ENCODE results near the gene EVI5.
"Not testable (repeated sequence)": the region's sequence is repeated elsewhere in the genome, so short reads cannot be mapped to it uniquely, and the experiment has no call there.

Gene EVI5

GRCh38 chr1:92619466-92620189 lies 165.3 kb downstream of the EVI5 start:
- no peak for TF ChIP-seq CTCF (IDR thresholded peaks at IDR 0.05; ENCODE audit: low read length, missing control alignments)
- no peak overlapping the region for H3K4me3 ChIP-seq (replicated peaks; ENCODE audit: low read depth, low read length)
- DNase-seq (ENCODE audit: low read depth), result no peak

GRCh38 chr1:92601044-92601443 lies 183.9 kb downstream of the EVI5 start:
- TF ChIP-seq CTCF (IDR thresholded peaks at IDR 0.05; ENCODE audit: low read length, missing control alignments), result no peak
- H3K4me3 ChIP-seq (replicated peaks; ENCODE audit: low read depth, low read length), result no peak overlapping the region
- no peak for DNase-seq (ENCODE audit: low read depth)

GRCh38 chr1:92599184-92599583 lies 185.7 kb downstream of the EVI5 start:
- peak; percentile 68 for DNase-seq (ENCODE audit: low read depth)
- TF ChIP-seq CTCF (IDR thresholded peaks at IDR 0.05; ENCODE audit: low read length, missing control alignments), result peak; percentile 48
- H3K4me3 ChIP-seq (replicated peaks; ENCODE audit: low read depth, low read length), result no peak overlapping the region

GRCh38 chr1:92589361-92589760 lies 195.5 kb downstream of the EVI5 start:
- DNase-seq (ENCODE audit: low read depth); H3K4me3 ChIP-seq (replicated peaks; ENCODE audit: low read depth, low read length): not testable (repeated sequence)

- no peak for DNase-seq (ENCODE audit: low read depth)
- TF ChIP-seq CTCF (IDR thresholded peaks at IDR 0.05; ENCODE audit: low read length, missing control alignments), result no peak
- H3K4me3 ChIP-seq (replicated peaks; ENCODE audit: low read depth, low read length), result no peak overlapping the region
Observed at GRCh38 chr1:92587445-92587844, 197.5 kb downstream of the EVI5 start.

- no peak overlapping the region for H3K4me3 ChIP-seq (replicated peaks; ENCODE audit: low read depth, low read length)
- no peak for DNase-seq (ENCODE audit: low read depth)
- TF ChIP-seq CTCF (IDR thresholded peaks at IDR 0.05; ENCODE audit: low read length, missing control alignments), result no peak
Observed at GRCh38 chr1:92585831-92586230, 199.1 kb downstream of the EVI5 start.

- DNase-seq (ENCODE audit: low read depth); H3K4me3 ChIP-seq (replicated peaks; ENCODE audit: low read depth, low read length): not testable (repeated sequence)
Observed at GRCh38 chr1:92584810-92585209, 200.1 kb downstream of the EVI5 start.

All from fibroblast of pulmonary artery (primary cell).